UCSD-AML1 (cell line): ENCODE measurements around the gene CDH13.

Experiments
- DNase-seq: peaks from one replicate; lab custom pipeline; 2025; ENCODE audit not compliant: unreplicated experiment; lab: John Stamatoyannopoulos, UW

Gene CDH13

GRCh38 chr16:83095941-83096692 is 469.3 kb downstream of the CDH13 start:
- DNase-seq: no peak

- DNase-seq: no peak
Measured at GRCh38 chr16:83098536-83098935, 471.8 kb downstream of the CDH13 start.

- DNase-seq: no peak
Measured at GRCh38 chr16:83100679-83101078, 473.9 kb downstream of the CDH13 start.

- DNase-seq: no peak
Measured at GRCh38 chr16:83102336-83102735, 475.6 kb downstream of the CDH13 start.

- DNase-seq: no peak
Measured at GRCh38 chr16:83105279-83106077, 478.7 kb downstream of the CDH13 start.

- no peak for DNase-seq
Measured at GRCh38 chr16:83109490-83110125, 482.8 kb downstream of the CDH13 start.

- no peak for DNase-seq
Measured at GRCh38 chr16:83110269-83110668, 483.5 kb downstream of the CDH13 start.

GRCh38 chr16:83113317-83113716 is 486.5 kb downstream of the CDH13 start:
- DNase-seq: no peak

- no peak for DNase-seq
Measured at GRCh38 chr16:83113811-83114210, 487.0 kb downstream of the CDH13 start.

- DNase-seq: no peak
Measured at GRCh38 chr16:83115491-83116232, 488.9 kb downstream of the CDH13 start.

GRCh38 chr16:83116274-83116892 is 489.6 kb downstream of the CDH13 start:
- DNase-seq: no peak

GRCh38 chr16:83117810-83118209 is 491.0 kb downstream of the CDH13 start:
- DNase-seq: no peak

- DNase-seq: no peak
Measured at GRCh38 chr16:83118365-83118764, 491.6 kb downstream of the CDH13 start.

- DNase-seq: no peak
Measured at GRCh38 chr16:83125999-83126568, 499.3 kb downstream of the CDH13 start.

- no peak for DNase-seq
Measured at GRCh38 chr16:83128041-83128440, 501.3 kb downstream of the CDH13 start.

- DNase-seq: no peak
Measured at GRCh38 chr16:83130039-83130438, 503.3 kb downstream of the CDH13 start.

GRCh38 chr16:83134638-83135037 is 507.9 kb downstream of the CDH13 start:
- no peak for DNase-seq

GRCh38 chr16:83136419-83136818 is 509.6 kb downstream of the CDH13 start:
- no peak for DNase-seq

GRCh38 chr16:83136924-83137323 is 510.2 kb downstream of the CDH13 start:
- DNase-seq: no peak

GRCh38 chr16:83137326-83137781 is 510.6 kb downstream of the CDH13 start:
- no peak for DNase-seq
